Epidermal melanocyte (primary cell): Measurements from ENCODE around the gene KCNQ2.
A peak's percentile ranks its signal among the peaks of the same experiment; 100 is the strongest.

Experiments used
- DNase-seq: peaks from one replicate; pipeline ENCODE4 v3.0.0; 2011; ENCODE audit warnings: low spot score; ENCODE audit not compliant: insufficient read length

KCNQ2 gene

GRCh38 chr20:63434599-63435378 lies 37.7 kb downstream of the KCNQ2 start:
- peak; percentile 87 for DNase-seq

- no peak for DNase-seq
Observed at GRCh38 chr20:63433756-63434531, 38.5 kb downstream of the KCNQ2 start.

- no peak for DNase-seq
Observed at GRCh38 chr20:63433351-63433750, 39.1 kb downstream of the KCNQ2 start.

GRCh38 chr20:63432577-63433325 lies 39.7 kb downstream of the KCNQ2 start:
- DNase-seq, result no peak

GRCh38 chr20:63431944-63432343 lies 40.5 kb downstream of the KCNQ2 start:
- no peak for DNase-seq

- DNase-seq, result no peak
Observed at GRCh38 chr20:63430891-63431290, 41.6 kb downstream of the KCNQ2 start.

GRCh38 chr20:63429992-63430391 lies 42.5 kb downstream of the KCNQ2 start:
- DNase-seq, result no peak

- DNase-seq, result no peak
Observed at GRCh38 chr20:63428906-63429575, 43.4 kb downstream of the KCNQ2 start.

GRCh38 chr20:63427724-63428330 lies 44.6 kb downstream of the KCNQ2 start:
- DNase-seq, result no peak

- DNase-seq, result no peak
Observed at GRCh38 chr20:63427206-63427605, 45.2 kb downstream of the KCNQ2 start.

- DNase-seq, result no peak
Observed at GRCh38 chr20:63425846-63426485, 46.5 kb downstream of the KCNQ2 start.

GRCh38 chr20:63424613-63425012 lies 47.8 kb downstream of the KCNQ2 start:
- DNase-seq, result no peak

- DNase-seq, result no peak
Observed at GRCh38 chr20:63423751-63424150, 48.7 kb downstream of the KCNQ2 start.

GRCh38 chr20:63422653-63423052 lies 49.8 kb downstream of the KCNQ2 start:
- no peak for DNase-seq

GRCh38 chr20:63421913-63422312 lies 50.5 kb downstream of the KCNQ2 start:
- DNase-seq, result no peak

GRCh38 chr20:63421094-63421692 lies 51.3 kb downstream of the KCNQ2 start:
- no peak for DNase-seq

GRCh38 chr20:63420359-63421093 lies 51.9 kb downstream of the KCNQ2 start:
- no peak for DNase-seq

GRCh38 chr20:63419299-63419698 lies 53.2 kb downstream of the KCNQ2 start:
- DNase-seq, result no peak

GRCh38 chr20:63418617-63419016 lies 53.8 kb downstream of the KCNQ2 start:
- DNase-seq, result no peak
